Esophagus muscularis mucosa (tissue), 4 donors: ENCODE results near the gene SYNGR1. TPM values are rescaled to one million over a fixed set of nuclear protein-coding genes. Genes with fewer than 3 reads are reported as not detected.
A peak's percentile ranks its signal among the peaks of the same experiment; 100 is the strongest.

Source experiments
- DNase-seq: peaks from one replicate; pipeline ENCODE4 v3.0.0-alpha.2; 2017; ENCODE audit errors: extremely low spot score
- H3K27ac ChIP-seq, 4 donors: fragments of 200-600 bp; sonication (generic); replicated peaks in 1 of 4; 1 replicate in 3 of 4; 2 replicates in 1 of 4; pipeline ENCODE4 v1.5.1; 2016 to 2019; ENCODE audit warnings: mild to moderate bottlenecking in 1 of 4
- H3K27me3 ChIP-seq, 4 donors: fragments of 200-600 bp; sonication (generic); one replicate each; pipeline versions ENCODE4 v1.5.1 to v1.6.0; 2016 to 2019
- H3K36me3 ChIP-seq, 4 donors: fragments of 200-600 bp; sonication (generic); one replicate each; pipeline ENCODE4 v1.5.1; 2016 to 2019
- H3K4me1 ChIP-seq, 4 donors: fragments of 200-600 bp; sonication (generic); one replicate each; pipeline ENCODE4 v1.5.1; 2016 to 2019
- H3K4me3 ChIP-seq, 4 donors: fragments of 200-600 bp; sonication (generic); 1 replicate in 2 of 4; 2 replicates in 2 of 4; pipeline ENCODE4 v1.5.1; 2016 to 2019; ENCODE audit warnings: mild to moderate bottlenecking in 4 of 4, moderate library complexity in 1 of 4
- H3K9me3 ChIP-seq, 4 donors: fragments of 200-600 bp; sonication (generic); 1 replicate in 3 of 4; 2 replicates in 1 of 4; pipeline ENCODE4 v1.5.1; 2016 to 2019
- CTCF ChIP-seq, 3 experiments: fragments of 200-600 bp in 2 of 3; fragments of 450-650 bp in 1 of 3; sonication (generic) in 2 of 3; IDR thresholded peaks; one replicate each; pipeline ENCODE4 v1.5.1; 2017 to 2019; ENCODE audit warnings: antibody characterized with exemption in 3 of 3, mild to moderate bottlenecking in 2 of 3, moderate library complexity in 1 of 3
- EP300 ChIP-seq: sonication (generic); formaldehyde crosslinking; IDR thresholded peaks from one replicate; pipeline ENCODE4 v1.6.1; 2017; ENCODE audit warnings: antibody characterized with exemption
- POLR2A ChIP-seq: fragments of 450-650 bp; IDR thresholded peaks from one replicate; pipeline ENCODE4 v1.6.1; 2017; ENCODE audit warnings: antibody characterized with exemption, moderate library complexity, mild to moderate bottlenecking, low read depth
- POLR2AphosphoS5 ChIP-seq, 2 donors: sonication (generic); formaldehyde crosslinking; IDR thresholded peaks; one replicate each; pipeline ENCODE4 v1.6.1; 2017; ENCODE audit warnings: antibody characterized with exemption in 2 of 2
- WGBS: methylation state at CpG from one replicate; pipeline ENCODE4 v1.1.5; 2018; 5-methylcytosine and 5-hydroxymethylcytosine counted together
- intact Hi-C: fragments of 100-400 bp; cut with DNase I; formaldehyde crosslinking; loops from one replicate; pipeline ENCODE4 v1.15.1; 2023
- total RNA-seq, 4 donors: library from RNA; depleted of rRNA; stranded (reverse); fragments of >200 nt; gene quantifications; one replicate each; pipeline versions ENCODE4 v1.1.0 to v1.2.1, GENCODE V29; 2016

SYNGR1 gene
- total RNA-seq, 4 donors from 2014 or later = 14.4 to 29.4 (median 24.0) TPM

GRCh38 chr22:39428597-39429071, 78.8 kb downstream of the SYNGR1 start:
- Histone ChIP-seq H3K36me3 (peaks cover 49 to 100% (median 85%) of the 10 kb centered on the region in 4 donors), H3K4me1 (peaks cover 22 to 32% (median 30%) of the 10 kb centered on the region in 4 donors)
- WGBS = 100% methylated on average over 4 of the region's 10 CpGs

GRCh38 chr22:39429186-39429585, 79.4 kb downstream of the SYNGR1 start:
- H3K4me3 ChIP-seq = no peak overlapping the region
- H3K36me3 ChIP-seq = peaks cover 49 to 100% (median 83%) of the 10 kb centered on the region in 4 donors
- 82% methylated on average over 13 of the region's 13 CpGs for WGBS
- H3K9me3 ChIP-seq = no peaks in the 10 kb centered on the region
- TF ChIP-seq CTCF (IDR thresholded peaks at IDR 0.05) (no peak), EP300 (no peak), POLR2A (no peak), POLR2AphosphoS5 (IDR thresholded peaks at IDR 0.05) (no peak)
- no peak overlapping the region for H3K27ac ChIP-seq
- no peak for DNase-seq
- intact Hi-C loops = no loop called here
- H3K4me1 ChIP-seq = peaks cover 22 to 32% (median 30%) of the 10 kb centered on the region in 4 donors
- H3K27me3 ChIP-seq = no peaks in the 10 kb centered on the region

More at GRCh38 chr22:39428597-39429071, 78.8 kb downstream of the SYNGR1 start:
- no peak for TF ChIP-seq CTCF (IDR thresholded peaks at IDR 0.05)
- no peak for TF ChIP-seq EP300
- no peak for TF ChIP-seq POLR2A
- no peak for TF ChIP-seq POLR2AphosphoS5 (IDR thresholded peaks at IDR 0.05)
- intact Hi-C loops = no loop called here
- no peaks in the 10 kb centered on the region for H3K9me3 ChIP-seq
- H3K4me3 ChIP-seq = no peak overlapping the region
- no peak overlapping the region for H3K27ac ChIP-seq
- DNase-seq = no peak
- H3K27me3 ChIP-seq = no peaks in the 10 kb centered on the region

GRCh38 chr22:39429916-39430575, 80.3 kb downstream of the SYNGR1 start:
- Histone ChIP-seq H3K36me3 (peaks cover 49 to 96% (median 77%) of the 10 kb centered on the region in 4 donors), H3K27ac (peak overlapping the region; percentile 69 to 77 (median 72)), H3K4me3 (no peak overlapping the region), H3K9me3 (no peaks in the 10 kb centered on the region), H3K4me1 (peaks cover 22 to 32% (median 30%) of the 10 kb centered on the region in 4 donors), H3K27me3 (no peaks in the 10 kb centered on the region)
- TF ChIP-seq CTCF (IDR thresholded peaks at IDR 0.05) = no peak
- no peak for TF ChIP-seq POLR2AphosphoS5 (IDR thresholded peaks at IDR 0.05)
- TF ChIP-seq POLR2A = no peak
- no peak for TF ChIP-seq EP300
- intact Hi-C loops = loop anchor here (10.0 kb wide), 1 partner anchor 95 kb away; the partner anchor contains the start of gene ATF4
- no peak for DNase-seq
- WGBS = 92% methylated on average over 25 of the region's 27 CpGs

- no peak for TF ChIP-seq EP300
- TF ChIP-seq POLR2AphosphoS5 (IDR thresholded peaks at IDR 0.05) = no peak
- no peak for TF ChIP-seq POLR2A
- DNase-seq = no peak
- H3K4me1 ChIP-seq = peaks cover 22 to 32% (median 30%) of the 10 kb centered on the region in 4 donors
- whole genome bisulfite sequencing = 76% methylated on average over 10 of the region's 10 CpGs
- H3K36me3 ChIP-seq = peaks cover 49 to 96% (median 75%) of the 10 kb centered on the region in 4 donors
- no peak overlapping the region for H3K4me3 ChIP-seq
- intact Hi-C loops = loop anchor here (10.0 kb wide), 1 partner anchor 94 kb away; the partner anchor contains the start of gene ATF4
- H3K27me3 ChIP-seq = no peaks in the 10 kb centered on the region
- H3K27ac ChIP-seq = peak overlapping the region; percentile 69 to 77 (median 72)
- no peaks in the 10 kb centered on the region for H3K9me3 ChIP-seq
These were observed 80.9 kb downstream of the SYNGR1 start for GRCh38 chr22:39430576-39431150.

GRCh38 chr22:39431216-39431801, 81.5 kb downstream of the SYNGR1 start:
- DNase-seq = no peak
- H3K4me3 ChIP-seq = no peak overlapping the region
- H3K27me3 ChIP-seq = no peaks in the 10 kb centered on the region
- peak overlapping the region; percentile 69 to 77 (median 72) for H3K27ac ChIP-seq
- H3K4me1 ChIP-seq = peaks cover 22 to 32% (median 30%) of the 10 kb centered on the region in 4 donors
- H3K9me3 ChIP-seq = no peaks in the 10 kb centered on the region
- peaks cover 49 to 90% (median 69%) of the 10 kb centered on the region in 4 donors for H3K36me3 ChIP-seq
- intact Hi-C loops = loop anchor here (10.0 kb wide), 1 partner anchor 93 kb away; the partner anchor contains the start of gene ATF4
- TF ChIP-seq POLR2AphosphoS5 (IDR thresholded peaks at IDR 0.05) = no peak
- TF ChIP-seq POLR2A = no peak
- no peak for TF ChIP-seq CTCF (IDR thresholded peaks at IDR 0.05)
- no peak for TF ChIP-seq EP300
- WGBS = 81% methylated on average over 10 of the region's 11 CpGs
